Bronchial epithelial cell (primary cell): Measurements from ENCODE around the gene OR8B8. TPM values are rescaled to one million over a fixed set of nuclear protein-coding genes. Genes with fewer than 3 reads are reported as not detected.
A peak's percentile ranks its signal among the peaks of the same experiment; 100 is the strongest.

ENCODE experiments used
- DNase-seq: peaks from one replicate; pipeline ENCODE4 v3.0.0-alpha.2; 2010; ENCODE audit warnings: low read depth
- FAIRE-seq: peaks from 2 replicates; lab custom pipeline; 2011; peaks lifted over from hg19 to GRCh38; lab: Jason Lieb, UNC
- H3K27me3 ChIP-seq: 2 replicates; pipeline ENCODE4 v1.5.1; 2011; ENCODE audit warnings: low read length; ENCODE audit not compliant: control insufficient read depth, insufficient read depth
- H3K36me3 ChIP-seq: 2 replicates; pipeline ENCODE4 v1.5.1; 2011; ENCODE audit warnings: low read length; ENCODE audit not compliant: control insufficient read depth, insufficient read depth
- H3K4me3 ChIP-seq: 2 replicates; pipeline ENCODE4 v1.5.1; 2011; ENCODE audit warnings: mild to moderate bottlenecking, low read depth, low read length, control low read depth
- total RNA-seq: library from RNA; depleted of rRNA; stranded (reverse); fragments of >200 nt; gene quantifications from 2 replicates; pipeline ENCODE4 v1.2.1, GENCODE V29; 2014
- TF ChIP-seq, protein P1 (sequence below): IDR thresholded peaks from 2 replicates; pipeline ENCODE4 v1.5.1; 2011; ENCODE audit warnings: mild to moderate bottlenecking, moderate library complexity, low read length, control low read depth, inconsistent platforms; ENCODE audit not compliant: insufficient read depth, severe bottlenecking

OR8B8 gene
- total RNA-seq, 1 donor from 2014 or later: not detected

DNA sequence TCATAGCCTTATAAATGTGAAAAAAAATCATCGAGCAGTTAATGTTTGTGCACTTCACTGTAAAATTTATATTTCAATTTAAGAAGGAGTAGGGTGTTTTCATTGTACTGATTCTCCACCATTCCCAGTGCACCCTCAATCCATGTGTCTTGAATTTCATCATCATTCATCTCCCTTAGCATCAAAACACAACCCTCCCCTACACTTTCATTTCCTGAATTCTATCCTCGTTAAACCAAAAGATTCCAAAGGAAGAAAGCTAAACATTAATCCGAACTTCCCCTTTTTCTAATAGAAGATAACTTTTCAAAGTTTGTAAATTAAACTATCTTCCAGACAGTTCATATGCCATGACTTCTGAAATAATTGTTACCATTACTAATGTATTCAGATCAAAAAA lies 34.1 kb upstream of the OR8B8 start:
- Histone ChIP-seq H3K36me3 (no peaks in the 10 kb centered on the region), H3K27me3 (no peaks in the 10 kb centered on the region), H3K4me3 (no peak overlapping the region)
- FAIRE-seq (no peak), DNase-seq (no peak)
- TF ChIP-seq, protein P1, sequence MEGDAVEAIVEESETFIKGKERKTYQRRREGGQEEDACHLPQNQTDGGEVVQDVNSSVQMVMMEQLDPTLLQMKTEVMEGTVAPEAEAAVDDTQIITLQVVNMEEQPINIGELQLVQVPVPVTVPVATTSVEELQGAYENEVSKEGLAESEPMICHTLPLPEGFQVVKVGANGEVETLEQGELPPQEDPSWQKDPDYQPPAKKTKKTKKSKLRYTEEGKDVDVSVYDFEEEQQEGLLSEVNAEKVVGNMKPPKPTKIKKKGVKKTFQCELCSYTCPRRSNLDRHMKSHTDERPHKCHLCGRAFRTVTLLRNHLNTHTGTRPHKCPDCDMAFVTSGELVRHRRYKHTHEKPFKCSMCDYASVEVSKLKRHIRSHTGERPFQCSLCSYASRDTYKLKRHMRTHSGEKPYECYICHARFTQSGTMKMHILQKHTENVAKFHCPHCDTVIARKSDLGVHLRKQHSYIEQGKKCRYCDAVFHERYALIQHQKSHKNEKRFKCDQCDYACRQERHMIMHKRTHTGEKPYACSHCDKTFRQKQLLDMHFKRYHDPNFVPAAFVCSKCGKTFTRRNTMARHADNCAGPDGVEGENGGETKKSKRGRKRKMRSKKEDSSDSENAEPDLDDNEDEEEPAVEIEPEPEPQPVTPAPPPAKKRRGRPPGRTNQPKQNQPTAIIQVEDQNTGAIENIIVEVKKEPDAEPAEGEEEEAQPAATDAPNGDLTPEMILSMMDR: no peak

DNA sequence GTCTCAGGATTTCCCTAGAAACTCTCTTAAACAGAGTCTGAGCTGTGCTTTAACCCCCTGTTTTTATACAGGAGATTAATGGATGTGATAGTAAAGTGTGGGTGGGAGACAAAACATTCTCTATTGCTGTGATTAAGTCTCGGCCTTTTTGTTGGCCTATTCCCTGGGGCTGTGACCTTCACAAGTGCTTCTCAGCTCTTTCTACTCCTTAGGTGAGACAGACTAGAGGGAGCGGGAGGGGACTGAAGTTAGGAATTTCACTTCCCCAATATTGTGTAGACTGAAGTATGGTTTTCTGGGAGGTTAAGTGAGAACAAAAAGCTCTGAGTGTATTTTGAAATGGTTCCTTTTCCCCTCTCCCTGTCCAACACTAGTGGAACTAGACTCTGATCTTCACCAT lies 29.8 kb upstream of the OR8B8 start:
- TF ChIP-seq, protein P1: no peak
- DNase-seq (no peak), FAIRE-seq (no peak)
- Histone ChIP-seq H3K27me3 (no peaks in the 10 kb centered on the region), H3K4me3 (no peak overlapping the region), H3K36me3 (no peaks in the 10 kb centered on the region)

DNA sequence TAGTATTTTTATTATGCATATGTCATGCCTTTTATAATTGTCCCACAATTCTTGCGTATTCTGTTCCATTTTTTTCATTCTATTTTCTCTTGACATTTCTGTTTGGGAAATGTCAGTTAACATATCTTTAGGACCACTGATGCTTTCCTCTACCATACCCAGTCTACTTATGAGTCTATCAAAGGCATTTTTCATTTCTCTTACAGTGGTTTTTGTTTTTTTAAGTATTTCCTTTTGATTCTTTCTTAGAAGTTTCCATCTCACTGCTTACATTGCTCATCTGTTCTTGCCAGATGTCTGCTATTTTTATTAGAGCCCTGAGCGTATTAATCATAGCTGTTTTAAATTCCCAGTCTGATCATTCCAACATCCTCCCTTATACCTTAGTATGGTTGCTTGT lies 29.3 kb upstream of the OR8B8 start:
- no peak for DNase-seq
- no peak for FAIRE-seq
- no peak overlapping the region for H3K4me3 ChIP-seq
- TF ChIP-seq, protein P1: no peak
- H3K27me3 ChIP-seq: no peaks in the 10 kb centered on the region
- no peaks in the 10 kb centered on the region for H3K36me3 ChIP-seq

DNA sequence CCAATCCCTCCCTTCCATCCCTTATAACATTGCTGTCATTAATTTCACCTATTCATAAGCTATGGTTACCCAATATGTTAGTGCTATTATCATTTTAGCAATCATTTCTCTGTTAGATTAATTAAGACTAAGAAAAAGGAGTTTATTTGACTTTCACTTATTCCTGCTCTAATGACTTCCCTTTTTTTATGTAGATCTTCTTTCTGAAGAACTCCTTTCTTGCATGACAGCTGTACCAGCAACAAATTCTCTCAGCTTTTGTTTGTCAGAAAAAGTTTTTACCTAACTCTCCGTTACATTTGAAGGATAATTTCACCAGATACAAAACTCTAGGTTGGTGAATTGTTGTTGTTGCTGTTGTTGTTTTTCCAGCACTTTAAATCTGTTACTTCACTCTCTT lies 28.6 kb upstream of the OR8B8 start:
- FAIRE-seq: no peak
- H3K4me3 ChIP-seq: no peak overlapping the region
- TF ChIP-seq, protein P1: no peak
- H3K36me3 ChIP-seq: no peaks in the 10 kb centered on the region
- DNase-seq: no peak
- no peaks in the 10 kb centered on the region for H3K27me3 ChIP-seq

DNA sequence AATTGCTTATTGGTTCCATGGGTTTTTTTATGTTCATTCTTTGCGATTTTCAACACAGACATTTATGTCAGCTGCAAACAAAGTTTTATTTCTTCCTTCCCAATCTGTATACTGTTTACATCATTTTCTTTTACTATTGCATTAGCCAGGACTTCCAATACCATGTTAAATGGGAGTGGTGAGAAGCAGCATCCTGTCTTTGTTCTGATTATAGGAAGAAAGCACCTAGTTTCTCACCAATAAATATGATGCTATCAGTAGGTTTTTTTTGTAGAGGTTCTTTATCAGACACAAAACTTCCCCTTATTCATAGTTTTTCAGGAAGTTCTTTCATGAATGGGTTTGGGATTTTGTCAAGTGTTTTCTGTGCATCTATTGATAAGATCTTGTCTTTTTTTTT lies 28.0 kb upstream of the OR8B8 start:
- H3K36me3 ChIP-seq: no peaks in the 10 kb centered on the region
- H3K27me3 ChIP-seq: no peaks in the 10 kb centered on the region
- no peak overlapping the region for H3K4me3 ChIP-seq
- DNase-seq (no peak), FAIRE-seq (no peak)
- TF ChIP-seq, protein P1: no peak

DNA sequence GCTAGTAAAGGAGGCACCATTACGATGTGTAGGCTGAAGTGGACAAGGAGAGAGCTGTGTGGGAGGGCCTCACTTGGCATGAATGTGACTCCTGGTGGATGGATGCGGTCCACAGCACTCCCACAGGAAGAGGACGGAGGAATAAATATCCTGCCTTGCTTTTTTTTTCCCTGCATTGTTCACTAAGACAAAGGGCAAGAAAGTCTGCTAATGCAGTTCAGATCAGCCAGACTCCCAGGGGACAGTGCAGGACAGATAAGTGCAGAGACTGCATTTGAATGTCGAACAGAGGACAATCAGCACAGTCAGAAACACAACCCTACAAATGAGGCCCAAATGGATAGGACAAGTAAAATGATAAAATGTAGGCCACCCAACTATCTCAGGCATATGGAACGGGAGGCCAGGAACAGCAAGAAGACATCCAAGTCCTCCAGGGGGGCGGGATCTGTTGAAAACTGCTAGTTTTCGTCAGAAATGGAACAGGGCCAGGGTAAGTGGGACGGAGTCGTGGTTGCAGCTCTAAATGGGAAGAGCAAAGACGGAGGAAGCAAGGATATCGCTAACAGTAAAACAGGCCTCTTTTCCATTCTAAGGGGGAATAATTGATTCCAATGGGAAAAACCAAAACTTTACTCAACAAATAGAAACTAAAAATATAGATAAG lies 25.2 kb upstream of the OR8B8 start:
- no peaks in the 10 kb centered on the region for H3K27me3 ChIP-seq
- TF ChIP-seq, protein P1: no peak
- H3K4me3 ChIP-seq: no peak overlapping the region
- FAIRE-seq: peak; percentile 36
- DNase-seq: no peak
- no peaks in the 10 kb centered on the region for H3K36me3 ChIP-seq
